HG03196 (cell line): ENCODE data around the gene TCF7L2.
"Not testable (repeated sequence)": the region's sequence is repeated elsewhere in the genome, so short reads cannot be mapped to it uniquely, and the experiment has no call there.

Experiments
- ATAC-seq: cut with Tn5 transposase; IDR thresholded peaks from one replicate; pipeline ENCODE4 v1.9.1; 2021; ENCODE audit not compliant: unreplicated experiment

The TCF7L2 gene

DNA sequence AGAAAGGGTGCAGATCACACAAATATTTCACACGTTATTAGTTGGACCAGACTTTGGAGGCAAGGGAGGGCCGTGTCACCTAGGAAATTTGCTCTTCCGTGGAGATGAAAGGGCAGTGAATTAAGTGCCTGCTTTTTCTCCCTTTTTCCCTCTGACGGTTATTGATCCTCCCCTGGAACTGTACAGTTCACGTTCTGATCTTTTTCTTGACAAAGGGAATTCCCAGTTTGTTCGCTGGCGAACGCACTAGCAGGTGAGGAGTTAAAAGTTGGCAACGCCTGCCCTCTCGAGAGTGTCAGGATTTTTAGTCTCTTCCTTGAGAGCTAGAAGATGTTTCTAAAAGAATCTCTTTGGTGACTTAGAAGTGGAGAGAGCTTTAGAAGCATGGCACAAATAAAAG lies 111.5 kb downstream of the TCF7L2 start:
- ATAC-seq = no peak

DNA sequence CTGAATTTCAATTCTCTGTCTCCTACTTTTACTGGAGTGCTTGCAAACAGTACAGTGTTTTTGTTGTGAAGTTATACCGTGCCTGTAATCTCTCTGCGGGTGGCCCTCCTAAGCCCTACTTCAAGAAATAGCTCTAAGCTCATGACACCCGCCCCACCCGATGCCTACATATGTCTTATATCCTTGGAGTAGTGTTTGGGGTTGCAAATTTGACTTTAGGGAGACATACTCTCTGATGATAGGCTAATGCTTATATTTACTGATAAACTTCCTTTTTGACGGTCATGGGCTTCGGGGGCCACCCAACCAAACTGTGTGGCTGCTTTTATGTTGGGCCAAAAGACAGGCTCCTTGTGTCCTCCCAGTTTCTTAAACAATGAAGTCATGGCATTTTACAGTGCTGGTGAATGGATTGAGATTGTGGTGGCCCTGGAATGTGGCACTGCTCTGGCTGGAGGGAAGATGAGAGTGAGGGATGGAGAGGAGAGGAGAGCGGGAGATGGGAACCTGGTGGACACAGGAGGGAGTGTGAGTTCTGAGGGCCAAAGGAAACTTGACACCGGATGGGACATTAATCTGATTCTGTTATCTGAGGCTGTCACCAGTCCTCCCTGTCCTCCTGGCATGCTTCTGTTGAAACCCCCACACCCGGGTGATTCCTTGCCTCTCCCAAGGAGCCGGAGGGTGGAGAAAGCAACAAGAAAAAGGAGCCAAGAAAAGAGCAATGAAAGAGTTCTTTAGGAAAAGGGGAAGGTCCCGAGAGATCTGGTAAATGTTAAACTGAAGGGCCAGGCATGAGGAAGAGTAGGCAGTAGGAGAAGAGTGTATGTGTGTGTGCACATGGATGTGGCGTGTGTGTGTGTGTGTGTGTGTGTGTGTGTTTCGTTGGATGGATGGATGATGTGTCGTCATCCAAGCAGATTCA lies 113.3 kb downstream of the TCF7L2 start:
- no peak for ATAC-seq

DNA sequence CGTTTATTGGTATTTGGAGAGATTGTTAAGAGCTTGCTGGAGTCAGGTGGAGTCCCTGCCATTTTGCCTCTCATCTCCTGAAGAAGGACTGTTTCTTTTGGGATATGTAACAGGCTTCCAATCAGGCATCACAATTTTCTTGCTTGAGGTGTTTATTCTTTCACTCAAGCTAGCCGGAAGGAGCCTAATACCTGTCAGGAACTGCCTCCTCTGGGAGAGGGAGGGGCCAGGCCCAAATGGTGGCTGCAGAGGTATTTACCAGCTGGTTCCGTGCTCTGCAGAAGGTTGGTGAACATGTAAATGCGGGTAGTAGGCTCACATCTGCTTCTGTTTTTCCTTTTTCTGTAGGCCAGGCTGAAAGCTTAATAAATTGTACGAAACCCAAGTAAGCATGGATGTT lies 114.0 kb downstream of the TCF7L2 start:
- ATAC-seq = no peak

DNA sequence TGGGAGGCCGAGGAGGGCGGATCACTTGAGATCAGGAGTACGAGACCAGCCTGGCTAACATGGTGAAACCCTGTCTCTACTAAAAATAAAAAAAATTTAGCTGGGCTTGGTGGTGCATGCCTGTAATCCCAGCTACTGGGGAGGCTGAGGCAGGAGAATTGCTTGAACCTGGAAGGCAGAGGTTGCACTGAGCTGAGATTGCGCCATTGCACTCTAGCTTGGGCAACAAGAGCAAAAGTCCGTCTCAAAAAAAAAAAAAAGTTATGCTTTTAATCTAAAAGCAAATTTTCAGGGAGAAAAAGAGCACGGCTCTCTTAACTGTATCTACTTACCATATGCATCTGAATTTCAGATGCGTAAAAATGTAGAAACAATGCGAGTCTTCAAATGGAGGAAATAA lies 116.1 kb downstream of the TCF7L2 start:
- ATAC-seq = not testable (repeated sequence)

DNA sequence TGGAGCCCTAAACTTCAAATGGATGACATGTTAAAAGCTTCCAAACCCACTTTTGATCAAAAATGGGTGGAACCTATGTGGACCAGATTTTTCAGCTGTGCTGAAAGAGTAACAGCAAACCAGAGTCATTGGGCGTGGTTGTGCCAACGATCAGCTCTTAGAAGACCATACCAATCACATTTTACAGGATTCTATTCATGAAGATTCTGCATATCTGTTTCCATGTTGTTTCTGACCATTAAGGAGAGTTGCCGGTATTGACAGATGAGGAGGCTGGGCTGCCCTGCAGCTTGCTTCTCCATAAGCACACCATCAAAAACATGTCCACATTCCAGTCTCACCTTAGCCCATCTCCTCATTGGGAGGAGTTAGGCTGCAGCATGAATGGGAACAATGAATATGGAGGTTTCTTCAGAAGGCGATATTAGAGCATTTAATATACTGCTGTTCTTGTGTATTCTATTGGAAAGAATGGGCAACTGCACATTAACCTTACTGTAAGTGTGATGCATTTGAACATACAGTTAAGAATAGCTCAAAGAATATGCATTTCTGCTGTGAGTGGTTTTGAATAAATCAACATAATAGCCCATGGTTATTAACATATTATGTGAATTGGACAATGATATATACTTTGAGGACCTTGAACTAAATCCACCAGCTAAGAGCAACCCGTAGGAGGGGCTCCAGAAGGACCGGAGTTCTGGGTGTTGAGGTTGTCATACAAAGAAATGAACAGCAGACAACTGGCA lies 116.7 kb downstream of the TCF7L2 start:
- ATAC-seq = no peak

DNA sequence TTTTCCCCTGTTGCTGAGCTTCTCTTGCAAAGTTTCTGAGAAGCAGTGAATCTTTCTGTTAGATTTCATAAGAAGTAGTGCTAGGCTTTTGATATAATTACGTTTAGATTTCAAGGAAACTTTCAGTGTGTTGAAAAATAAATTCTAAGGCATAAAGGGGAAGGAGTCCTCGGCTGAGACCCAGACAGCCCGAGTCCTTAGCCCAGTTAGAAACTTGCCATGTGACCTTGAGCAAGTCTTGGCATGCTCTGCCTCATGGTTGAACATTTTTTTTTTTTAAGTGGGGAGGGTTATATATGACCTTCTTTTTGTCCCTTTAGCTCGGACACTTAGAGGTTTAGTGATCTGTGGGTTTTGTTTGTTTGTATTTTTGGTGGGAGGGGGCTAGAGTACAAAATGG lies 117.5 kb downstream of the TCF7L2 start:
- no peak for ATAC-seq

DNA sequence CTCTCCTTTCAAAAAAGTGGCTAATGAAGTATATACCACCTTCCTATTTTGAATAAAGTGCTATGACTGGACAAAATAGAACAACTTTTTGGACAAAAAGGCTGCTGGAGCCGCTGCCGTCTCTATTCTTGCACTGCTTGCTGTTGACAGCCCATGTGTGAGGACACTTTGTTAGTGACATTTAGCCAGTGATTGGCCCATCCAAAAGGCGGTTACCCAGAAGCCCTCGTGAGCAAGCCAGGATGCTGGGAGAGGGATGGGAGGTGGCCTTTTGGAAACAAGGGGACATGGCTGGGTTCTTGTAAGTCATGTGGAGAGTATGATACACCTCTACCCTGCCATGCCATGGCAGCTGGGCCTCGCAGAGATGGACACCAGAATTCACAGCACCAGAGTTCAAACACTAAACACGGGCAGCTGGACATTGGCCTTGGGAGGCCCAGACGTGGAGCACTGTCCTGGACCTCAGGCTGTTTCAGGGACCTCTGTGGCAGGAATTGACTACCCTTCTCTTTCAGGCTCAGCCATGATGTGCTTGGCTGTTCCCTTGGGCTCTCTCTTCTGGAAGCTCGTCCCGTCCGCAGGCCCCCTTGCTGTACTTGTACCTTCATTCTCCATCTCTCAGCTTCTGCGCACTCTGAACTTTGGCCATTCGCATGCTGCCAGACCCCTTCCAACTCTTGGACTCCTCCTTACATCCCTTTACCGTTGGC lies 118.3 kb downstream of the TCF7L2 start:
- no peak for ATAC-seq

DNA sequence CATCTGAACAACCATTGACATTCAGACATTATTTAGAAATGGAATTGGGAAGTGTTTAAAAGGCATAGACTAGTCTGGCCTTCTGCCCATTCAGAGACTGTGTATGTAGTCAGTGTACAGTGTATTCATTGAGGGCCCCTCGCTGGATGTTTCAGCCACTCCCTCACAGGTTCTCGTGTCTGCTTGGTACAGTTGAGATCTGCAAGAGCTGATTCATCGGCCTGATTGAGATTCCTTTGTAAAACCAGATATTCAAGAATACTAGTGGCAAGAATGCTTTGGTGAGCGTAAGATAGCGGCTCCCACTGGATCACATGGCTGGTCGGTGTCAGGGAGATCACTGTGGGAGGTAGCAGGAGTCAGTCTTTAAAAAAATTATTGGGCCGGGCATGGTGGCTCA lies 119.5 kb downstream of the TCF7L2 start:
- ATAC-seq = no peak

DNA sequence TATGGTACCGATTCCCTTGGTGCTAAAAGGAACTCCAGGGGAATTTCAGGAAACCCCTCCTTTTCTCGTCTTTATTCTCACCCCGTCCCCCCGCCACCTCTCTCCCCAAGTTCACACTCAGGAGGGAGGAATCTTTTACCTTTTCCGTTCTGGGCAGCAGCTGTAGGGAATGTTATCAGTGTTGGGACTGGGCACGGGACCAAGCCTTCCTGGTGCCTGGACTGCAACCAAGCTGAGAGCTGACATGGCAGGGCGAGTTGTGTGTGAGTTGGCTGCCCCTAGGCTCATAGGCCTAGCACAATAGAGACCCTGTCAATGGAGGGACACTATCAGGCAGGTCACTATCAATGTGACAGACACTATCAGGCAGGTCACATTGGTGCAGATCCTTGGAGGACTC lies 121.4 kb downstream of the TCF7L2 start:
- no peak for ATAC-seq

DNA sequence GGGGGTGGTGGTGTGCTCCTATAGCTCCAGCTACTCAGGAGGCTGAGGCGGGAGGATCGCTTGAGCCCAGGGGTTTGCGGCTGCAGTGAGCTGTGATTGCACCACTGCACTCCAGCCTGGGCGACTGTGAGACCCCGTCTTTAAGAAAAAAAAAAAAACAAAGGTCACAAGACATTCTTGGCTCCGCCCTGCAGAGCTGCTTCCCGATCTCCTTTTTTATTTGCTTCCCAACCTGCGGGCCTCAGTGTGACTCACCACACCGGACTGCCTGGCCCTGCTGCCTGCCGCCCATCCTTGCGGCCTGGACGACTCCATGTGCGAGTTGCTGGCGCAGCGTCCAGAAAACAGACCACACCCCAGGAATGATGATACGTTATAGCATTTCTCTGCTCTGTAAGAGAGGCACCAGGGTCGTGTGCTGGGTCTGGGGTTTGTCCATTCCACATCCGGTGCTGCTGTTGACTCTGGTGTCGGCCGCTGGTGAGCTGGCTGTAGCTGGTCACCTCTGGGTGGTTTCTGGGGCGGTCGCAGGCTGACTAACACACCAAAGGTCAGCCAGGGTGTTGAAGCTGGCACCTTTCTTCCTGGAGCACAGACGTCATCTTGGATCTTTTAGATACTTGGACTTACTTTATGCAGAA lies 123.6 kb downstream of the TCF7L2 start:
- no peak for ATAC-seq

DNA sequence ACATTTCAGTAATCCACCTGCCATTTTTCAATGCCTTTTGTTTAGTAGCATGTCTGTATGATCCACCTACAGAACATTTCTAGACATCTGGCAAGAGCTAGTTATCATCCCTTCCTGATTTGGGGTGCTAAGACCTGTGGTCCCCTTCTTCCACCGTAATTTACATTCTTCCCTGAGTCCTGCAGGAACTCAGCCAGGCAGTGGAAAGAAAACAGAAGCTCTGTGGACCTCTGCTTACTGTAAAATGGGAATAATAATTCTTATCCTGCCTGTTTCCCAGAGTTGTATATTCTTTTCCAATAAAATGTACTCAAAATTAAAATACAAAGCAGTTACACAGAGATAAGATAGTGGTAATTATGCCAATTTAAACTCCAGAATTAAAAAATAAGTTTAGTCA lies 126.9 kb downstream of the TCF7L2 start:
- no peak for ATAC-seq

DNA sequence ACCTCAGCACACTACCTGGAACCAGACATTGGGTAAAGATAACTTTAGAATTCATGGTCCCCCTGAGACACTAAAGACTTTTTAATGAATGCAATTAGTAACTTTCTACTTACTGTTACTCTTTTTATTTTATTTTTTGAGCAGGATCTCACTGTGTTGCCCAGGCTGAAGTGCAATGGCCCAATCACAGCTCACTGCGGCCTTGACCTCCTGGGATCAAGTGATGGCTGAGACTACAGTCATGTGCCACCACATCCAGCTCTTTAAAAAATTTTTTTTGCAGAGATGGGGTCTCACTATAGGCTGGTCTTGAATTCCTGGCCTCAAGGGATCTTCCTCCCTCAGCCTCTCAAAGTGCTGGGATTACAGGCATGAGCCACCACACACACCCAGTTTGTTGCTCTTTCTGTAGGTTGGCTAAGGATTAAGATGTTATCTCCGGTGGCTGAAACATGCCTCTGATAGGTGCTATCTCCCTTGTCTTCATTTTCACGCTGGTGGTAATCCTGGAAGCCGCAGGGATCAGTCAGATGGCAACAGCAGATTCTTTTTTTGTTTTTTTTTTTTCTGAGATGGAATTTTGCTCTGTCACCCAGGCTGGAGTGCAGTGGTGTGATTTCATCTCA lies 128.3 kb downstream of the TCF7L2 start:
- ATAC-seq = no peak

DNA sequence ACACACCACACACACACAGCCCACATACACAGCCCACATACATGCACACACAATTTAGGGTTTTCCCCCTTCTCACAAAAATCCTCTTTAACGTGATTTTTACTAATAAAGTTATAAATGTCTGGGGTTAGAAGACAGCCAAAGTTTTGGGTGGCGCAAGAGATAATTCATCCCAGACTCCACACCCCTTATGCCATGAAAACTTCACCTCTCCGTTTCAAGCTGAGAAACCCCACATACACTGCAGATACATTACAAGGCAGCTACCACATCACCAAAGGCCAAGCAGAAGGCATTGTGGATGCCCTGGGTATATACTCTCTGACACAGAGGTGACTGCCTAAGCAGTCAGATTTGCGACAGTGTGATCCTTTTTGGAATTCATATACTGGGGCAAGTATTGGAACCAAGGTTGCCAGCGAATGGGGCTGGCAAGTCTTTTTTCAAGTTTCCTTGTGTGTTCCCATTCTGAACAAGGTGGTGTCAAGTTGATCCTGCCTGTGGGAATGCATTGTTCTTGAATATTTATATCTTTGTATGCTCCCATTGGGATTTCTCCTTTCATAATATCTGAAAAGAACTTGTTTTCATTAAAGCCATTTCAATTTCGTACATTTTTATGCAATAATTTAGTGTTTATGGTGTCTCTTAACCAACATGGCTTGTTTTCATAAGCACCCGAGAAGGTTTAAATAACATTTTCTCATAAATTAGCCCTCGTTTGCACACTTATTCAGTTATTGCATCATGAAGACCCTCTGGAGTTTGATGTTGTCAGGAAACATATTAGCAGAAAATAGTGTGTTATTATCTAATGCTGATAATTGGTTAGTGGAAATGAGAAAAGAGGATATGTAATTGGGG lies 130.2 kb downstream of the TCF7L2 start:
- no peak for ATAC-seq

DNA sequence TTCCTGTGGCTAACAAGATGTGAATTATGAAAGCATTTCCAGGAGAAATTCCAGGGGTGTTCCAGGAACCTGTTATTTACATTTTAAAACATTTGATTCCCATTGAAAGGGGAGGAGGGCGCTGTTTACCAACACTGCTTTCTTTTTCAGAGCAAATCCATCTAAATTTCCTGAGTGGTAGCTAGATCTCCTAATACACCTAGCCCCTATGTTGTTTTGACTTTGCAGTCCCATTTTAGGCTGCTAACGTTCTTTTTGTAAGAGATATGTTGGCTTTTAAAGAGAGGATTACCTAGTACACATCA lies 130.8 kb downstream of the TCF7L2 start:
- no peak for ATAC-seq

DNA sequence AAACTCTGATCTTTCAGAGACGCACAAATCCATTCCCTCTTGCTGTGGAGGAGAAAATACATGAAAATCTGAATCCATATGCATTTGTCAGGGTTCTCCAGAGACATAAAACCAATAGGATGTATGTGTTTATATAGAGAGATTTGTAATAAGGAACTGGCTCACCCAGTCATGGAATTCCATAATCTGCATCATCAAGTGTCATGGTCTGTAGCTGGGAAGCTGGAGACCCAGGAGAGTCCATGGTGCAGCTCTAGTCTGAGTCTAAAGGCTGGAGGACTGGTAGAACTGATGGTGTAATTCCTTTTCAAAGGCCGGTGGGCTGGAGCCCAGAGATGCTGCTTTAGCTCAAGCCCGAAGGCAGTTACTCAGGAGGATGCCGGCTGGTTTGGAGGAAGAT lies 134.0 kb downstream of the TCF7L2 start:
- ATAC-seq = no peak

DNA sequence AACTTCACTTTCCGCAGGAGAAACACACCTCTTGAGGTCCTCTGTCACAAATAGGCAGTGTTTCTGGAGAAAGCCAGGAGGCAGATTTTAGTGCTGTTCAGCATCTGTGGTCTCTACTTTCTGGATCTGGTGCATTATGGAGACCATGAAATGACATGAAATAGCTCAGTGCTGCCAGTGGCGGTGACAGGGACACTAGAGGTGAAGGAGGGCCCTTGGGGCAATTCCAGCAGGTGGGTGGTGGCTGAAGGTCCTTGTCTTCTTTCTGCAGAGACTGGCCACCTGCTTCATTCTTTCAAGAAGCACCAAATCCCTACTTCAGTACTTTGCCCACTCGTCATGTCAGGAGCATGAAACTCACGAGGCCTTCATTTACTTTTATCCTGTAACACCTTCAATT lies 135.7 kb downstream of the TCF7L2 start:
- ATAC-seq = no peak

DNA sequence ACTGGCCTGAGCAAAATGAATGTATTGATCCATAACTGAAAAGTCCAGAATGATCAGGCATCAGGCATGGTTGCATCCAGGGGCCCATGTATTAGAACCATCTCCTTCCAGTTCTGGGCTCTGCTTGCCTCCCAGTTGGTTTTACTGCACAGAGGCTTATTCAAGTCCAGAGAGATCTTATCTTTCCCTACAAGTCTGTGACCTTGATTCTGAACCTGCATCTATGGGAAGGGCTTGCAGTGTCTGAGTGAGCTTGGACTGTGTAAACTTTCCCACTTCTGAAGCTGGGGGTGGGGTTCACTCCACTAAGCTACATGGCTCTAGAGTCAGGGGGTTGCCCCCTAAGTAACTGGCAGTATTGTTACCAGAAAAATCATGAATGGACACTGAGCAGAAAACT lies 136.2 kb downstream of the TCF7L2 start:
- no peak for ATAC-seq

DNA sequence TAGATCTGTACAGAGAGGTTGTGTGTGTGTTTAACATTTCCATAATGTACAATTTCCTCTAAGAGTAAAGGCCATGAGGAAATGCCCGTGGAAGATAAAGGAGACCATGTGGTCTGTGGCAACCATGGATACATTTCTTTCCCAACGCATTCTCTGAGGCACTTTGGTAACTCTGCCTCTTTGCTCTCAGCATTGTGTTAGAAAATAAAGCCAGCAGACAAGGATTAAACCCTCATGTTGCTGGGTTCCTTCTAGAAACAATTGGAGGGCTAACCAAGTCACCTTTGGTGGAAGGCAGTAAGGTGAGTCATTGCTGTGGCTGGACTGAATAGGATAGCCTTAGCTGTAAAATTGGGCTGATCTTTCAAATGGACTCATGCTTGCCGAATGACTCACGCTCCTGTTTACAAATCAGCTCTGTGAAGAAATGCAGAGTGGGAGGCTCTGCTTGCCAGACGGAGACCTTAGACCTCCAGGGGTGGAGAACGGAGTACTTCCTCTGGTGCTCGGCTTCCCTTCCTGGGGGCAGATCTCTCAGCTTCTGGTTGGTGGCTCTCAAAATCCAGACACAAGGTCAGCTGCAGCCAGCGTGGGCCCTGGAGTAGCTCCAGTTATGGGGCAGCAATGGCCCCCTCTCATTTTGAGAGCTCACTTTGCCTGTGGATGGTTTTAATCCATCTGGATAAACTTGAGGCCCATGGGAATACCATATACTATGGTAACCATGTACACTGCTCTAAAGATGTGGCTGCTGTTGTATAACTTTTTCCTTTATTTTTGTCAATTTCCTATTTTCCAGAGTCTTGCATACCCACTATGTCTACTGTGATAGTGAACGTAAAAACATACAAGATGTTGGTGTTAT lies 137.3 kb downstream of the TCF7L2 start:
- ATAC-seq = no peak

DNA sequence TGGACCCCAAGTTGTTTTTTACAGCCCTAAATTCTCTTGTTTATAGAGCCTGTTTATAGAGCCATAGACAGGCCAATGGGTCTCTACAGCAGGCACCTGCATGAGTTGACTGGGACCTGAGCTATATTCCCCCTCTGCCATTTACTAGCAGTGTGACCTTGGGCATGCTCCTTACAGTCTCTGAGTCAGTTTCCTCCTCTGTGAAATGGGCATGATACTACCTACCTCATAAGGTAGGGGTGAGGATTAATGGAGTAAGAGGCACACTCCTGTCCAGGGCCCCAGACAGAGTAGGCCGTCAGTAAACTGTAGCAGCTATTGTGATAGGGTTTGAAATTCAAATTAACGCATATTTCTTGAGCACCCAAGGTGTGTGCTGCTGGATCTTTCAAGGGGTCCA lies 138.1 kb downstream of the TCF7L2 start:
- ATAC-seq = no peak
